ENCODE data around the gene IFNL4. TPM values are rescaled to one million over a fixed set of nuclear protein-coding genes. Genes with fewer than 3 reads are reported as not detected.

The IFNL4 gene
- total and polyA plus RNA-seq, 2 donors (not counting 1 experiment from before 2014, with no cell fraction given) = not detected

DNA sequence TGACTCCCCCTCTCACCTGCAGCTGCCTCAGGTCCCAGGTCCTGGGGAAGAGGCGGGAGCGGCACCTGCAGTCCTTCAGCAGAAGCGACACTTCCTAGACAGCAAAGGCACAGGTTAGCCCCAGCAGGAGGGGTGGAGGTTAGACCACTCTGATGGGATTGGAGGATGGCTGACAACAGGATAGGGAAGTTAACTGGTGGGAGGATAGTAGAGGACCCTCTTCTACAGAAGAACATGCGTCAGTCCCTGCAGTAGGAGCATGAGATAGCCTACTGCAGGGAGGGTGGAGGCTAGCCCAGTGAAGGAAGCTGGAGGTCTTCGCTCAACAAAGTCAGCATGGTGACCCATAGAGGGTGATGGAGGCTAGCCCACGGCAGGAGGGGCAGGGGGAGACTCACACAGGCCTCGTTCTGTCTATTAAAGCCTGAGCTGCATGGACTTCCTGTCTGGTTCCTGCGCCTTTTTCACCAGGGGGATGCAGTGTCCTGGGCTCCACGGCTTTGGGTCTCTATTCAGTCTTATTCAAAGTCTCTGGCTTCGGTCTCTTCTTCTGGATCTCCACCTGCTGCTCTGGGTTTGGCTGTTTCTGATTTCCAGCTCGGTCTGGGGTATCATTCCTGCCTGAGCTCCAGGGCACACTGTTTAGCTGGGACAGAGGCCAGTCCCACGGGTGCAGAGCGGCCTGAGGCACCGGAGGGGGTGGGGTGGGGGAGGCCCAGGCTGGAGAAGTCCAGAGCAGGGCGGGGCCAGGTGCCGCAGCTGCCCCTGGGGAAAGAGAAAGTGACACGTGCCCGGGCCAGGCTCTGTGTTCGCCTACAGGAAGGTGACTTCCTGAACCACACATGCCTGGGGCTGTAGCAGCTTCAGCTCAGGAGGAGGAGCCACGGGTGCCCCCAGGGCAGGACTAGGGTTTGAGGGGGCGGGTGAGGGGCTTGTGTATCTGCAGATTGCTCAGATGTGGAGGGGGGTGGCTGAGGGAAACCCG lies 11.2 kb downstream of the IFNL4 start:
- DNase-seq (peak; percentile 53), ATAC-seq (ENCODE audit: low read depth) (peak; percentile 78)
- peak overlapping the region; percentile 78 for H3K4me2 ChIP-seq (replicated peaks; ENCODE audit: low read depth, low read length, poor library complexity, severe bottlenecking)
- peak overlapping the region; percentile 58 for H3K9ac ChIP-seq (ENCODE audit: low read length)
- Mint-ChIP-seq H3K9me3 (ENCODE audit: insufficient read depth) (no peaks in the 10 kb centered on the region), H3K27ac (peak overlapping the region; percentile 32), H3K4me1 (peaks cover 14% of the 10 kb centered on the region), H3K4me3 (peak overlapping the region; percentile 80), H3K27me3 (no peaks in the 10 kb centered on the region)
- H3K27ac ChIP-seq (ENCODE audit: low read length in 2 of 2) = peak overlapping the region in 1 of 2 donors; percentile 33
- H3K4me1 ChIP-seq (ENCODE audit: control insufficient read depth in 2 of 2, insufficient read depth in 2 of 2, low read length in 2 of 2) = peaks cover 8 to 12% of the 10 kb centered on the region in 2 donors
- CTCF ChIA-PET = interaction anchor here (1.3 kb wide), 1 partner anchor 90 kb away, joined by 3 read pairs; no protein-coding TSS in a partner anchor
- H3K27me3 ChIP-seq (replicated peaks in 1 of 4; ENCODE audit: control extremely low read depth in 1 of 4, control insufficient read depth in 3 of 4, insufficient read depth in 4 of 4, low read length in 3 of 4) = no peaks in the 10 kb centered on the region
- POLR2A ChIA-PET = no interaction called here
- no peak for TF ChIP-seq EZH2 (IDR thresholded peaks at IDR 0.05; ENCODE audit: borderline replicate concordance, insufficient read depth, low read depth, low read length, poor library complexity, severe bottlenecking)
- TF ChIP-seq, protein P1, sequence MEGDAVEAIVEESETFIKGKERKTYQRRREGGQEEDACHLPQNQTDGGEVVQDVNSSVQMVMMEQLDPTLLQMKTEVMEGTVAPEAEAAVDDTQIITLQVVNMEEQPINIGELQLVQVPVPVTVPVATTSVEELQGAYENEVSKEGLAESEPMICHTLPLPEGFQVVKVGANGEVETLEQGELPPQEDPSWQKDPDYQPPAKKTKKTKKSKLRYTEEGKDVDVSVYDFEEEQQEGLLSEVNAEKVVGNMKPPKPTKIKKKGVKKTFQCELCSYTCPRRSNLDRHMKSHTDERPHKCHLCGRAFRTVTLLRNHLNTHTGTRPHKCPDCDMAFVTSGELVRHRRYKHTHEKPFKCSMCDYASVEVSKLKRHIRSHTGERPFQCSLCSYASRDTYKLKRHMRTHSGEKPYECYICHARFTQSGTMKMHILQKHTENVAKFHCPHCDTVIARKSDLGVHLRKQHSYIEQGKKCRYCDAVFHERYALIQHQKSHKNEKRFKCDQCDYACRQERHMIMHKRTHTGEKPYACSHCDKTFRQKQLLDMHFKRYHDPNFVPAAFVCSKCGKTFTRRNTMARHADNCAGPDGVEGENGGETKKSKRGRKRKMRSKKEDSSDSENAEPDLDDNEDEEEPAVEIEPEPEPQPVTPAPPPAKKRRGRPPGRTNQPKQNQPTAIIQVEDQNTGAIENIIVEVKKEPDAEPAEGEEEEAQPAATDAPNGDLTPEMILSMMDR (IDR thresholded peaks at IDR 0.05) = no peak
- peak overlapping the region in 4 of 5 experiments; percentile 11 to 41 (median 32) for H3K4me3 ChIP-seq (ENCODE audit: control extremely low read depth in 1 of 5, extremely low read depth in 1 of 5, insufficient read depth in 1 of 5, low read depth in 2 of 5, low read length in 4 of 5)
- H3K9me3 ChIP-seq (ENCODE audit: control extremely low read depth in 1 of 3, control insufficient read depth in 2 of 3, insufficient read depth in 1 of 3, low read length in 2 of 3) = no peaks in the 10 kb centered on the region
- no peaks in the 10 kb centered on the region for H4K20me1 ChIP-seq (ENCODE audit: control insufficient read depth, insufficient read depth, low read length, poor library complexity, severe bottlenecking)
- H3K79me2 ChIP-seq (ENCODE audit: control insufficient read depth, insufficient read depth, low read length) = no peaks in the 10 kb centered on the region
- intact Hi-C loops (cut with micrococcal nuclease) = no loop called here
- WGBS (ENCODE audit: insufficient coverage) = 37% methylated on average over 22 of the region's 22 CpGs
- peak overlapping the region; percentile 88 for H2AFZ ChIP-seq (ENCODE audit: insufficient read depth, low read depth, low read length, poor library complexity, severe bottlenecking)
- no peaks in the 10 kb centered on the region for H3K36me3 ChIP-seq (replicated peaks in 1 of 2; ENCODE audit: control extremely low read depth in 1 of 2, control insufficient read depth in 1 of 2, extremely low read depth in 1 of 2, insufficient read depth in 2 of 2, low read length in 1 of 2)

DNA sequence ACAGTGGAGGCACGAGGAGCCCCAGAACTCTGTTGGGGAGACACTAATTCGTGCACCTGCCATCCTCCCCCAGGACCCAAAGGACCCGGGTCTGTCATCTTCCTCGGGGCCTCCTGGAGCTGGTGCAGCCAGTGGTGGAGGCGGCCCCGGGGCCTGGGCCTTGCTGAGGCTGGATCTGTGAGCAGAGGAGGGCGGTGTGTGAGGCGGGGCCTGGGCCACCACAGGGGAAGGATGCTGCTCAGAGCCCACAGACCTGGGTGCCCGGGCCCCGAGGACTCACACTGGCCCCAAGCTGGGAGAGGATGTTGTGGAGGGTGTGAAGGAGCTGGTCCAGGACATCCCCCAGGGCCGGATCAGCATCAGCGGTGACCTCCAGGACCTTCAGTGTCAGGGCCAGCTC lies 12.1 kb downstream of the IFNL4 start:
- DNase-seq (no peak), ATAC-seq (ENCODE audit: low read depth) (no peak)
- Histone ChIP-seq H3K4me3 (ENCODE audit: control extremely low read depth in 1 of 5, extremely low read depth in 1 of 5, insufficient read depth in 1 of 5, low read depth in 2 of 5, low read length in 4 of 5) (no peak overlapping the region), H2AFZ (ENCODE audit: insufficient read depth, low read depth, low read length, poor library complexity, severe bottlenecking) (no peak overlapping the region), H3K27ac (ENCODE audit: low read length in 2 of 2) (no peak overlapping the region), H3K9me3 (ENCODE audit: control extremely low read depth in 1 of 3, control insufficient read depth in 2 of 3, insufficient read depth in 1 of 3, low read length in 2 of 3) (no peaks in the 10 kb centered on the region), H3K79me2 (ENCODE audit: control insufficient read depth, insufficient read depth, low read length) (no peaks in the 10 kb centered on the region), H3K36me3 (replicated peaks in 1 of 2; ENCODE audit: control extremely low read depth in 1 of 2, control insufficient read depth in 1 of 2, extremely low read depth in 1 of 2, insufficient read depth in 2 of 2, low read length in 1 of 2) (no peaks in the 10 kb centered on the region), H3K4me2 (replicated peaks; ENCODE audit: low read depth, low read length, poor library complexity, severe bottlenecking) (no peak overlapping the region), H4K20me1 (ENCODE audit: control insufficient read depth, insufficient read depth, low read length, poor library complexity, severe bottlenecking) (no peaks in the 10 kb centered on the region), H3K27me3 (replicated peaks in 1 of 4; ENCODE audit: control extremely low read depth in 1 of 4, control insufficient read depth in 3 of 4, insufficient read depth in 4 of 4, low read length in 3 of 4) (no peaks in the 10 kb centered on the region), H3K4me1 (ENCODE audit: control insufficient read depth in 2 of 2, insufficient read depth in 2 of 2, low read length in 2 of 2) (peaks cover 8 to 12% of the 10 kb centered on the region in 2 donors), H3K9ac (ENCODE audit: low read length) (no peak overlapping the region)
- intact Hi-C loops (cut with micrococcal nuclease) = no loop called here
- no peaks in the 10 kb centered on the region for H3K9me3 Mint-ChIP-seq (ENCODE audit: insufficient read depth)
- no peak overlapping the region for H3K4me3 Mint-ChIP-seq
- peaks cover 14% of the 10 kb centered on the region for H3K4me1 Mint-ChIP-seq
- ChIA-PET POLR2A (interaction anchor here (0.6 kb wide), 1 partner anchor 13 kb away, joined by 4 read pairs; no protein-coding TSS in a partner anchor), CTCF (no interaction called here)
- WGBS (ENCODE audit: insufficient coverage) = 64% methylated on average over 11 of the region's 12 CpGs
- no peaks in the 10 kb centered on the region for H3K27me3 Mint-ChIP-seq
- H3K27ac Mint-ChIP-seq = no peak overlapping the region
- TF ChIP-seq EZH2 (IDR thresholded peaks at IDR 0.05; ENCODE audit: borderline replicate concordance, insufficient read depth, low read depth, low read length, poor library complexity, severe bottlenecking) = no peak
- TF ChIP-seq, protein P1 (IDR thresholded peaks at IDR 0.05) = no peak
